ENCODE data around the gene PCCA. TPM values are rescaled to one million over a fixed set of nuclear protein-coding genes. Genes with fewer than 3 reads are reported as not detected.

PCCA gene
- total RNA-seq, 3 donors from 2014 or later, result 46.6 to 69.8 (median 64.7) TPM

DNA sequence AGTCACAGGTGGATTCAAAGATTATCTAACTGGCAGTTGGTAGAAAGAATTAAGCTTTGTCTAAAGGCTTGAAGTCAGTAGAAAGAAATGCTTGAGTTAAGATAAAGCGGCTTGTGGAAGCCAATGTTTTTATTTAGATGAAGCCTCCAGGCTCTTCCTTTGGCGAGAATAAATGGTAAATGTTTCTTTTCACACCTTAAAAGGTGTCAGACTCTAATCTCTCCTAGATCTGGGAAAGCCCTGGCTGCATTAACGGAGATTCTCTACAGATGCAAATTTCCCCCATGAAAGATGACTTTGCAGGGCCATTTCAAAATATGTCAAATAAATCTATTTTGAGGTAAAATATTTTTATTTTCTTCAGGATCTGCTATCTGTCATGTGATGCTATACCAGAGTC is 37.8 kb upstream of the PCCA start:
- H3K36me3 ChIP-seq, result no peaks in the 10 kb centered on the region
- H3K4me3 ChIP-seq, result no peak overlapping the region
- H3K27me3 ChIP-seq, result no peaks in the 10 kb centered on the region
- no peaks in the 10 kb centered on the region for H3K4me1 ChIP-seq
- no peaks in the 10 kb centered on the region for H3K9me3 ChIP-seq
- DNase-seq (ENCODE audit: low spot score in 2 of 2), result no peak
- intact Hi-C loops (cut with DNase I; ENCODE audit: low total_unique reads), result no loop called here
- no peak overlapping the region for H3K27ac ChIP-seq
- TF ChIP-seq POLR2AphosphoS5 (IDR thresholded peaks at IDR 0.05), result no peak
- TF ChIP-seq, protein P1, sequence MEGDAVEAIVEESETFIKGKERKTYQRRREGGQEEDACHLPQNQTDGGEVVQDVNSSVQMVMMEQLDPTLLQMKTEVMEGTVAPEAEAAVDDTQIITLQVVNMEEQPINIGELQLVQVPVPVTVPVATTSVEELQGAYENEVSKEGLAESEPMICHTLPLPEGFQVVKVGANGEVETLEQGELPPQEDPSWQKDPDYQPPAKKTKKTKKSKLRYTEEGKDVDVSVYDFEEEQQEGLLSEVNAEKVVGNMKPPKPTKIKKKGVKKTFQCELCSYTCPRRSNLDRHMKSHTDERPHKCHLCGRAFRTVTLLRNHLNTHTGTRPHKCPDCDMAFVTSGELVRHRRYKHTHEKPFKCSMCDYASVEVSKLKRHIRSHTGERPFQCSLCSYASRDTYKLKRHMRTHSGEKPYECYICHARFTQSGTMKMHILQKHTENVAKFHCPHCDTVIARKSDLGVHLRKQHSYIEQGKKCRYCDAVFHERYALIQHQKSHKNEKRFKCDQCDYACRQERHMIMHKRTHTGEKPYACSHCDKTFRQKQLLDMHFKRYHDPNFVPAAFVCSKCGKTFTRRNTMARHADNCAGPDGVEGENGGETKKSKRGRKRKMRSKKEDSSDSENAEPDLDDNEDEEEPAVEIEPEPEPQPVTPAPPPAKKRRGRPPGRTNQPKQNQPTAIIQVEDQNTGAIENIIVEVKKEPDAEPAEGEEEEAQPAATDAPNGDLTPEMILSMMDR (IDR thresholded peaks at IDR 0.05), result no peak
- TF ChIP-seq POLR2A (IDR thresholded peaks at IDR 0.05), result no peak

DNA sequence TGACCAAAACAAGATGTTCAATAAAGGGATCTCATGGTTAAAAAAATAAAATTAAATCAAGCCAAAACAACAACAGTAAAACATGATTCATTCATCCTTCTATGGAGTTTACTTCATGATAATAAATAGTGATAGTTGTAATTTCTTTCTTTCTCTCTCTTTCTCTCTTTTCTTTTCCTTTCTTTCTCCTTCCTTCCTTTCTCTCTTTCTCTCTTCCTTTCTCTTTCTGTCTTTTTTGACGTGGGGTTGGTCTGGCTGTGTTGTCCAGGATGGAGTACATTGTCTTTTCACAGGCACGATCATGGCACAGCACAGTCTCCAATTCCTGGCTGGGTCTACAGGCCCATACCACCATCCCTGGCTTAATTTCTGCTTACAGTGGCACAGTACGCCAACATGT is 29.1 kb upstream of the PCCA start:
- H3K4me1 ChIP-seq, result no peaks in the 10 kb centered on the region
- intact Hi-C loops (cut with DNase I; ENCODE audit: low total_unique reads), result no loop called here

DNA sequence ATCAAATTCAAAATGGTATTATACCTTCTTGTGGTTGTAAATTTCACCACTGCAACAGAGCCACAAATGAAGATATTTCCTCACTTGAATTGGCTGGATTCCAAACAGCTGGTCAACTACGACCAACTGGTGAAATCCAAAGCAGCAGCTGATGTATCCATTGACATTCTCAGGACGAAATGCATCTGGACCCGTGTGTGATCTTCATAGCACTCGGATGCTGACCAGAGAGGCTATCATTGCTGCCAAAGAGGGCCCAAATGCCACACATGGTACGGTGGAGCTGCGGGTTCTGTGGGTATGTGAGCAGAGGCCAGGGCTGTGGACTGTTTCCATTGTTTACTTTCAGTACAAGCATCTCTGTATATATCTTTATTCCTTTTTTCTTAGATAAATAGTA is 25.6 kb upstream of the PCCA start:
- no peaks in the 10 kb centered on the region for H3K36me3 ChIP-seq
- no peaks in the 10 kb centered on the region for H3K9me3 ChIP-seq
- H3K4me1 ChIP-seq, result no peaks in the 10 kb centered on the region
- H3K27me3 ChIP-seq, result no peaks in the 10 kb centered on the region
- intact Hi-C loops (cut with DNase I; ENCODE audit: low total_unique reads), result no loop called here
- H3K27ac ChIP-seq, result no peak overlapping the region
- DNase-seq (ENCODE audit: low spot score in 2 of 2), result no peak
- H3K4me3 ChIP-seq, result no peak overlapping the region
- no peak for TF ChIP-seq POLR2A (IDR thresholded peaks at IDR 0.05)
- no peak for TF ChIP-seq POLR2AphosphoS5 (IDR thresholded peaks at IDR 0.05)
- TF ChIP-seq, protein P1 (IDR thresholded peaks at IDR 0.05), result no peak

More for the DNA sequence above, 29.1 kb upstream of the PCCA start:
- Histone ChIP-seq H3K4me3 (no peak overlapping the region), H3K9me3 (no peaks in the 10 kb centered on the region), H3K27me3 (no peaks in the 10 kb centered on the region), H3K36me3 (no peaks in the 10 kb centered on the region), H3K27ac (no peak overlapping the region)
- DNase-seq (ENCODE audit: low spot score in 2 of 2), result no peak
- TF ChIP-seq POLR2A (IDR thresholded peaks at IDR 0.05), result no peak
- TF ChIP-seq, protein P1 (IDR thresholded peaks at IDR 0.05), result no peak
- no peak for TF ChIP-seq POLR2AphosphoS5 (IDR thresholded peaks at IDR 0.05)

DNA sequence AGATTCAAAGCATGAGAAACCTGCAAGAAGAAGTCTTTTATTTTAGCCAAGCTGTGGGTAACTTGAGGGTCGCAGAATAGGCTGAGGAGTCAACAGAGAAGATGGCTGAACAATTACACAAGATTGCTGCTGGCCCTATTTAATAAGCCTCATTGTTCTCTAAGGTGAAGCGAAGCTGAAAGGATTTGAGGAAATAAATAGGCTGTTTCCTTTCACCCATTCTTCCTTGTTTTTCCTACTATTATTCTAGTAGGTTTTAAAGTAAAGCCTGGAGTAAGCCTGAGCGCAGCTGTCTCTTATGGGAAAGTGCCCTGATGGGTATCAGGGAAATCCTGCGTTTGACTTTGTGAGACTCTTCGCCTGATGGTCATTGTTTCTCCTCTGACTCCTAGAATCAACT is 25.0 kb upstream of the PCCA start:
- DNase-seq (ENCODE audit: low spot score in 2 of 2), result no peak
- TF ChIP-seq POLR2A (IDR thresholded peaks at IDR 0.05) (no peak), POLR2AphosphoS5 (IDR thresholded peaks at IDR 0.05) (no peak)
- TF ChIP-seq, protein P1 (IDR thresholded peaks at IDR 0.05), result no peak

DNA sequence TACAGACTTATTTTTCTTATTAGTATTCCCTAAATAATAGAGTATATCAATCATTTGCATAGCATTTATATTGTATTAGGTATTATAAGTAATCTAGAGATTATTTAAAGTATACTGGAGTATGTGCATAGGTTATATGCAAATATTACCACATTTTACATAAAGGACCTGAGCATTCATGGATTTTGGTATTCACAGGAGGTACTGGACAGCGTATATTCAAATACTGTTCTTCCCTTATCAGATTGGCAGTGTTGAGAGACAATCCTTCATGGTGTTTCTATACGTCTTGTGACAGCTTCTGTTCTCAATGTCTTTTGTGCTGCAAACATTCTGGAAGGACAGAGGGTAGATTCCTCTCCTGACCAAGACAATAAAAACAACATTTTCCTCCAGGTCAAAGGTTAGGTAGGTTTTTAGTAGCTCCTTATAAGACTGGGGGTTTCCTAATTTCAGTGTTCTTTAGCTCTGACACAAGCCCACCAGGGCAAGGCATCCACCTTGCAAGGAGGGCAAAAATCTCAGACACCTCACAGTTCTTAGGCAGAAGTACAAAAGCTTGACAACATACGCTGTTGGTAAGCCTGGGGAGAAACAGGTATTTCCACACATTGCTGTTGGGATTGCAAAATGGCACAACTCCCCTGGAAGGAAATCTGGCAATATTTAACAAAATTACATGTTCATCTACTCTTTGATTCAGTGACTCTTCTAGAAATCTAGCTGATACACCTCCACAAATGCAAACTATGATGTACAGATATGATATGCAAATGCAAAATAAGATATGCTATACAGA is 20.6 kb upstream of the PCCA start:
- Histone ChIP-seq H3K27me3 (no peaks in the 10 kb centered on the region), H3K4me3 (no peak overlapping the region), H3K9me3 (no peaks in the 10 kb centered on the region), H3K27ac (no peak overlapping the region), H3K4me1 (no peaks in the 10 kb centered on the region), H3K36me3 (no peaks in the 10 kb centered on the region)
- DNase-seq (ENCODE audit: low spot score in 2 of 2), result no peak
- TF ChIP-seq POLR2AphosphoS5 (IDR thresholded peaks at IDR 0.05) (no peak), POLR2A (IDR thresholded peaks at IDR 0.05) (no peak)
- TF ChIP-seq, protein P1 (IDR thresholded peaks at IDR 0.05), result no peak
- intact Hi-C loops (cut with DNase I; ENCODE audit: low total_unique reads), result no loop called here

More for the DNA sequence above, 25.0 kb upstream of the PCCA start:
- intact Hi-C loops (cut with DNase I; ENCODE audit: low total_unique reads), result no loop called here
- no peaks in the 10 kb centered on the region for H3K36me3 ChIP-seq
- no peak overlapping the region for H3K27ac ChIP-seq
- no peaks in the 10 kb centered on the region for H3K27me3 ChIP-seq
- no peak overlapping the region for H3K4me3 ChIP-seq
- no peaks in the 10 kb centered on the region for H3K4me1 ChIP-seq
- no peaks in the 10 kb centered on the region for H3K9me3 ChIP-seq

All from breast epithelium (tissue), 4 donors.